HL-60 (cell line): Measurements from ENCODE around the gene B9D1.

Experiments used
- DNase-seq, 2 experiments: peaks; one replicate each; pipeline ENCODE4 v3.0.0-alpha.2; 2010 to 2020; ENCODE audit warnings: low read depth in 1 of 2, low spot score in 1 of 2
- H3K27ac ChIP-seq: fragments of 250-450 bp; sonication (Bioruptor Pico); replicated peaks from 2 replicates; pipeline ENCODE4 v1.5.1; 2020; ENCODE audit warnings: mild to moderate bottlenecking, moderate library complexity
- H3K27me3 ChIP-seq: fragments of 250-450 bp; sonication (Bioruptor Pico); 2 replicates; pipeline ENCODE4 v1.5.1; 2021; ENCODE audit warnings: mild to moderate bottlenecking, moderate library complexity; ENCODE audit not compliant: insufficient read depth, poor library complexity, severe bottlenecking
- H3K4me3 ChIP-seq: replicated peaks from 2 replicates; pipeline ENCODE4 v1.5.1; 2011; ENCODE audit warnings: mild to moderate bottlenecking, control low read depth, low read length; ENCODE audit not compliant: insufficient read depth
- CTCF ChIP-seq: IDR thresholded peaks from one replicate; pipeline ENCODE4 v1.5.1; 2011; ENCODE audit warnings: low read length, control low read depth, inconsistent platforms; ENCODE audit not compliant: insufficient read depth
- GABPA ChIP-seq: IDR thresholded peaks from 2 replicates; pipeline ENCODE4 v1.6.1; 2012; ENCODE audit warnings: low read depth
- POLR2AphosphoS5 ChIP-seq: IDR thresholded peaks from 2 replicates; pipeline ENCODE4 v1.6.1; 2012; ENCODE audit warnings: low read depth
- REST ChIP-seq: IDR thresholded peaks from 2 replicates; pipeline ENCODE4 v1.6.1; 2012; ENCODE audit warnings: low read depth; ENCODE audit not compliant: insufficient replicate concordance
- SPI1 ChIP-seq: IDR thresholded peaks from 2 replicates; pipeline ENCODE4 v1.6.1; 2012; ENCODE audit warnings: low read depth, mild to moderate bottlenecking, borderline replicate concordance

Gene B9D1

GRCh38 chr17:19386051-19386929 is 23.8 kb upstream of the B9D1 start:
- DNase-seq, result peak; percentile 46 to 80
- no peak overlapping the region for H3K4me3 ChIP-seq
- peak overlapping the region; percentile 61 for H3K27ac ChIP-seq
- H3K27me3 ChIP-seq, result no peaks in the 10 kb centered on the region
- no peak for TF ChIP-seq REST
- no peak for TF ChIP-seq CTCF
- TF ChIP-seq GABPA, result no peak
- no peak for TF ChIP-seq SPI1
- TF ChIP-seq POLR2AphosphoS5, result peak; percentile 45; the same call in 1 of the 2 replicates

- no peak overlapping the region for H3K27ac ChIP-seq
- no peak for TF ChIP-seq GABPA
- TF ChIP-seq REST, result no peak
- TF ChIP-seq POLR2AphosphoS5, result no peak
- no peak for TF ChIP-seq SPI1
- TF ChIP-seq CTCF, result no peak
- H3K4me3 ChIP-seq, result no peak overlapping the region
- H3K27me3 ChIP-seq, result no peaks in the 10 kb centered on the region
- no peak for DNase-seq
These were observed 23.0 kb upstream of the B9D1 start for GRCh38 chr17:19385521-19385983.

GRCh38 chr17:19384723-19385391 is 22.3 kb upstream of the B9D1 start:
- H3K4me3 ChIP-seq, result no peak overlapping the region
- peak; percentile 78 to 87 for DNase-seq
- H3K27me3 ChIP-seq, result no peaks in the 10 kb centered on the region
- TF ChIP-seq POLR2AphosphoS5 (peak; percentile 90), REST (no peak)
- no peak overlapping the region for H3K27ac ChIP-seq
